Measurements from ENCODE around the gene SPPL3.
"Not testable (repeated sequence)": the region's sequence is repeated elsewhere in the genome, so short reads cannot be mapped to it uniquely, and the experiment has no call there.

SPPL3 gene

DNA sequence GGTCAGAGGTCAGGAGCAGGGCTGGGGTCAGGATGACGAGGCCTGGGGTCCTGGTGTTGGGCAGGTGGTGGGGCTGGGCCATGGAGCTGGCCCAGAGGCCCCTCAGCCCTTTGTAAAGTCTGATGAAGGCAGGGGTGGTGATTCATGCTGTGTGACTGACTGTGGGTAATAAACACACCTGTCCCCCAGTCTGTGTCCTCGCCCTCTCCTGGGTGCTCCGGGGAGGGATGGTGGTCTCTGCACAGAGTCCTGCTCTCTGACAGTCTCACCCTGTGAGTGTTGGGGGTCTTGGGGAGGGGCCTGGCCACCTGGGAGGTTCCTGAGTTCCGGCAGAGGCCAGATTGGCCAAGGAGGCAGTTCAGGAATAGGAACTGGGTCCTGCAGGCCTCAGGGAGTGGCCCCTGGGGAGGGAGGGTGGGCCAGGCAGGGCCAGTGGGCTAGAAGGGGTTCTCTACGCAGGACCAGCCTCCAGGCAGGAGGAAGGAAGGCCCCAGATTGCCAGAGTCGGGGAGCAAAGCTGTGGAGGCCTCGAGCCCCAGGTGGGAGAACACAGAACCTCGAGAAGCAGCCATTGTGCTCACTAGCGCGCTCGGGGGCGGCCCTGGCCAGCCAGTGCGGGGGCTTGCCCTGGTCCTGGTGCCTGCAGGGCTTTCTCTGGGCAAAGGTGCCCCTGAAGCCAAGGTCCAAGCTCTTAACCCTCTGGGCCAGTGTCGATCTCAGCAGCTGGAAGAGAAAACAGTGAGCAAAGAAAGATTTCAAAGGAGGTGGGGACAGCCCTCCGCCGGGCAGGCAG, 164.1 kb downstream of the SPPL3 start:
- no peak for DNase-seq

DNA sequence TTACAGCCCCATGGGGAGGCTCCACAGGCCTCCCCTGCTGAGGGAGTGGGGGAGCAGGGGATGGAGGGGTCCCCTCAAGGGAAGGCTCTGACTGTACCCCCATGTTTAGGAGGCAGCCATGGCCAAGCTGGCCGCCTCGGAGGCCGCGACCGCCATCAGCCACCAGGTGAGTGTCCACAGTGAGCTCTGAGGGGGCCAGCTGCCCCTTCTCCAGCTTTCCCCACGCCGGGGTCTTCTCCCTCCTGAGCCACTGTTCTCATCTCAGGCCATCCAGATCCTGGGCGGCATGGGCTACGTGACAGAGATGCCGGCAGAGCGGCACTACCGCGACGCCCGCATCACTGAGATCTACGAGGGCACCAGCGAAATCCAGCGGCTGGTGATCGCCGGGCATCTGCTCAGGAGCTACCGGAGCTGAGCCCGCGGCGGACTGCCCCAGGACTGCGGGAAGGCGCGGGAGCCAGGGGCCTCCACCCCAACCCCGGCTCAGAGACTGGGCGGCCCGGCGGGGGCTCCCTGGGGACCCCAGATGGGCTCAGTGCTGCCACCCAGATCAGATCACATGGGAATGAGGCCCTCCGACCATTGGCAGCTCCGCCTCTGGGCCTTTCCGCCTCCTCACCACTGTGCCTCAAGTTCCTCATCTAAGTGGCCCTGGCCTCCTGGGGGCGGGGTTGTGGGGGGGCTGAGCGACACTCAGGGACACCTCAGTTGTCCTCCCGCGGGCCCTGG, 165.0 kb downstream of the SPPL3 start:
- no peak for DNase-seq

DNA sequence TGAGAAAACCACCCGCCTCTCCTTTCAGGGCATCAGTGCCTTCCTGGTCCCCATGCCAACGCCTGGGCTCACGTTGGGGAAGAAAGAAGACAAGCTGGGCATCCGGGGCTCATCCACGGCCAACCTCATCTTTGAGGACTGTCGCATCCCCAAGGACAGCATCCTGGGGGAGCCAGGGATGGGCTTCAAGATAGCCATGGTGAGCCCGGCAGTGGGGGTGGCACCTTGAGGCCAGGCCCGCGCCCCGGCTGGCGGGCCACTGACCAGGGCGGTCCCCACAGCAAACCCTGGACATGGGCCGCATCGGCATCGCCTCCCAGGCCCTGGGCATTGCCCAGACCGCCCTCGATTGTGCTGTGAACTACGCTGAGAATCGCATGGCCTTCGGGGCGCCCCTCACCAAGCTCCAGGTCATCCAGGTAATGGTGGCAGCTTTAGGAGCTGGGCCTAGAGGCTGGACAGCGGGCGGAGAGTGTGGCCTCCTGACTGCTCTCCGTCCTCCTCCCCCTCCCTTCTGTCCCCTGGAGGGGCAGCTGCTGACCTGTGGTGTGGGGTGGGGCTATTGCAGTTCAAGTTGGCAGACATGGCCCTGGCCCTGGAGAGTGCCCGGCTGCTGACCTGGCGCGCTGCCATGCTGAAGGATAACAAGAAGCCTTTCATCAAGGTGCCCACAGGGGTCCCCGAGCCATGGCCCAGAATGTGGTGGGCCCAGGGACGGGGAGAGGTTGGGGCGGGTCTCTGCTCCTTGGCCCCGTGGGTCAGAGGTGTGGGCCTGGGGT, 165.7 kb downstream of the SPPL3 start:
- DNase-seq = no peak

DNA sequence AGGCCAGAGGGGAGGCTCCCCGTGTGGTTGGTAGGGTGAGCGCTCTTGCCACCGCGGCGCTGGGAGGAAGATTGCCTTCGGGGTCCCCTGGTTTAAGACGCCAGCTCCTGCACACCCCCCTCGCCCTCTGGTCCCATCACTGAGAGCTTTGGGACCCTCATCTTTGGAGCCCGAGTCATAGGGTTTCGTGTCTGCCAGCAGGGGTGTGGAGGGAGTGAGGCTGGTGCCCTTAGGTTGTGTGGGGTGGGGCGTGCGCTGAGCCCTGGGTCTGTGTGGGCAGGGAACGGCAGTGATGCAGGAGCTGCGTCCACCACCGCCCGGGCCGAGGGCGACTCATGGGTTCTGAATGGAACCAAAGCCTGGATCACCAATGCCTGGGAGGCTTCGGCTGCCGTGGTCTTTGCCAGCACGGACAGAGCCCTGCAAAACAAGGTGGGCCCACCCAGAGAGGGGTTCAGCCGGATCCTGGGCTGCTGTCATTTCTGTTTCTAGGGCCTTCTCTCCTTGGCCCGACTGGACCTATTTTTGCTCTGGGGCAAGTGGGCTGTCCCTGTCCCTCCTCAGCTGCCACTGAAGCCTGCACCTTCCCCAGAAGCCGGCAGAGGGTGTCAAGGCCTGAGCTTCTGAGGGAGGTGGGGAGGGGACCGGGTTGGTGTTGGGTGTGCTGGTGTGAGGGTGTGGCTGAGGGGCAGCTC, 166.5 kb downstream of the SPPL3 start:
- DNase-seq = no peak

DNA sequence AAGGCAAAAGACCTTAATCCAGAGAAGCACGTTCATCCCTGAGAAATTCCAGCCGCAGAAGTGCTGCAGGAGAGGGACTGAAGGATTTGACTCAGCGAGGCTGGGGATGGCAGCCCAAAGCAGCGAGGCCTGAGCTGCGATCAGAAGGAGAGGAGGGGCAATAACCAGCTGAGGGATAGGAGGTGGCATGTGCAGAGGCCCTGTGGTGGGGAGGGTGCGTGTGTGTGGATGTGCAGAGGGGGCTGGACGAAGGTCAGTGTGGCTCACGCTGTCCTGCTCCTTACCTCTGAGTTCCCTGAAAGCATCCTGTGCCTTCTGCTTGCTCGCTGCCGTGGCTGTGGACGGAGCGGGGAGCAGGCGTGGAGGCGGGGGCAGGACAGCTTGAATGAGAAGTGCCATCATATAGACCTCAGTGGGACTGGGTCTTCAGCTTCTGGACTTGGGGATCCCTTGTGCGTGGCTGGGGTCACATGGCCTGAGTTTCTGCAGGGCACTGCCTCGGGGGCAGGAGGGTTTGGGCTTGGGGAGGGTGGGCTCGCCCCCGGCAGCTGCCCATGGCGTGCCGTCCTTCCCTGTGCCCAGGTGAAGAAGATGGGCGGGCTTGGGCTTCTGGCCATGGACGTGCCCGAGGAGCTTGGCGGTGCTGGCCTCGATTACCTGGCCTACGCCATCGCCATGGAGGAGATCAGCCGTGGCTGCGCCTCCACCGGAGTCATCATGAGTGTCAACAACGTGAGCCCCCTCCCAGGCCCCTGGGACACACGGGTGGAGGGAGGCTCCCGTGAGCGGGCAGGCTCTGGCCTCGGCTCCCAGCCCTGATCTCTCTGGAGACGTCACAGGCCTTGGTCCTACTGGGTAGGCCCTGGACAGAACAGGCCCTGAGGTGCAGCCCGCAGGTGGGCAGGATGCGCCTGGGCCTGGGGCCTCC, 167.5 kb downstream of the SPPL3 start:
- DNase-seq = no peak

- no peak for DNase-seq
Observed at GRCh38 chr12:120735181-120735580, 169.0 kb downstream of the SPPL3 start.

- DNase-seq = no peak
Observed at GRCh38 chr12:120734210-120734609, 169.9 kb downstream of the SPPL3 start.

DNA sequence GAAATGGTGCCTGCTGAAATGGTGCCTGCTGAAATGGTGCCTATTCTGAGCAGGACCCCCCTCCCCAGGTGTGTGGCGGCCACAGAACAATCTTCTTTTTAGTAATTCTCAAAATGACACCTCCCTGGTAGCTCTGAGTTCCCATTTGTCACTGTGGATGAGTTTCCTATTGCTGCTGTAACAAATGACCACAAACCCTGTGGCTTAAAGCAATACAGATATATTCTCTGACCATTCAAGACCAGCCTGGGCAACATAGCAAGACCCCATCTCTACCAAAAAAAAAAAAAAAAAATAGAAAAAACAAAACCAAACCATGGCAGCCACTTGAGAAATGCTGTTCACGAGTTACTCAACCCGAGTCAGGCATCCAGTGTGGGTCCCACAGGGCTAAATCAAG, 170.6 kb downstream of the SPPL3 start:
- DNase-seq = no peak

- not testable (repeated sequence) for DNase-seq
Observed at GRCh38 chr12:120732198-120732597, 172.0 kb downstream of the SPPL3 start.

DNA sequence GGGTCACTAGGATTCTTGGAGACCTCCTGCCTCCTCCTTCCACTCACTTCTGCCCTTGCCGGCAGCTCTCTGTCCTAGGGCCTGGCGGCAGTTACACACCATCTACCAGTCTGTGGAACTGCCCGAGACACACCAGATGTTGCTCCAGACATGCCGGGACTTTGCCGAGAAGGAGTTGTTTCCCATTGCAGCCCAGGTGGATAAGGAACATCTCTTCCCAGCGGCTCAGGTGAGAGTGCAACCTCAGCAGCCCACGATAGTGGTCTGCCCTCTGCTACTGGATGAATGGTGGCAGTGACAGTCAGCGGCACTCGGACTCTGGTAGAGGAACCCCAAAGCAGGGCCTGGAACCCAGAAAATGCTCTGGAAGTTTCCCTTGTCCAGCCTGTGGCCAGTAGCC, 177.2 kb downstream of the SPPL3 start:
- no peak for DNase-seq

- no peak for DNase-seq
Observed at GRCh38 chr12:120726510-120726793, 177.7 kb downstream of the SPPL3 start.

DNA sequence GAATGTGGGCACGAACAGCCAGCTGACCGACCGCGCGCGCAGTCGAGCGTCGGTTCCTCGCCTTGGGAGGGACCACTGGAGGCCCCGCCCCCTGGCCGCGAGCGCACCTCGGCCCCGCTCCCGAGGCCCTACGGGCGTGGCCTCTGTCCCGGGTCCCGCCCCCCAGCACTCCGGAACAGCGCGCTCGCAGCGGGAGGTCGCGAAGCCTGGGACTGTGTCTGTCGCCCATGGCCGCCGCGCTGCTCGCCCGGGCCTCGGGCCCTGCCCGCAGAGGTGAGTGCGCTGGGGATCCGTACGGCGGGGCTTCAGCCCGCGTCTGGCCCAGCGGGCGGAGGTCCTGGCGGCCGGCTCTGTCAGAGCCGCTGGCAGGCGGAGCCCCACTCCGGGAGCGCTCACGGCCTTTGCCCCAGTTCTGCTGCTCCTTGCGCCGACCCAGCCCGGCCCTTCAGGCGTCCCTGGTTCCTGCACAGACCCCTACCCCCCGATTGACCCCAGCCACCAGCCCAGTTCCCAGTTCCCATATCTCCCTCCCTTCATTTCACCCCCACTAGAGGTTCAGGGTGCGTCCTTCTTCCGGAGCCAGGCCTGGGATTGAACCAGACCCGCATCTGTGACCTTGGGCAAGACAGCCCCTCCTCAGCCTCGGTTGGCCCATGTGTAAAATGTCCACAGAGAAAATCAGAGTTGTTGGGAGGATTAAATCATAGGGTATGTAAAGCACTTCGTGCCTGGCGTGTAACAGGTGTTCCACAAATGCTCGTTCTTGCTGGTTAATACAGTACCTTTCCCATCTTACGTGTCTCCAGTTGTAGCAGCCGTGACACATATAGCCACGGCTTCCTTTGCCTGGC, 178.3 kb downstream of the SPPL3 start, which contains the start of gene ACADS:
Gene ACADS (plus strand): TSS at position 168 of the 851 bp plus-strand sequence. CDS start 60 bp downstream, at position 228.
- peak; percentile 89 for DNase-seq

DNA sequence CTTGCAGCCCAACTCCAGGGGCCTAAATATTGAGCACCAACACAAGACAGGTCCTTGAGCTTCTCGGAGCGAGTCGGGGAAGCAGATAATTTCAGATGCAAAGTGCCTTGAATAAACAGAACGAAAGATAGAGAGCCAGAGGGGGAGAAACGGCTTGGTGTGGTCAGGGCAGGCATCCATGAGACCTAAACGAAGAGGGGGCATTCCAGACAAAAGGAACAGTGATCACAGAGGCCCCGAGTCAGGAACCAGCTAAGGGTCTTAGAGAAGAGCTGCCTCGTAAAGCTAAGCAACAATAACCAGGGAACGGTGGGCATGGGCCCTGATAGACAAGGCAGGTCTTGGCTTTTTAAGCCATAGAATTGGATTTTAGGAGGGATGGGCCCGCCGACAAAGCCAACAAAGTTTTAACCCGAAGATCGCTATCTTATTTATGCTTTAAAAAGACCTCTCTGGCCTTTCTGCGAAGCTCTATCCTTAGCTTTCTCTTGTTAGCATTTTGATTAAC, 179.0 kb downstream of the SPPL3 start:
- DNase-seq = no peak

DNA sequence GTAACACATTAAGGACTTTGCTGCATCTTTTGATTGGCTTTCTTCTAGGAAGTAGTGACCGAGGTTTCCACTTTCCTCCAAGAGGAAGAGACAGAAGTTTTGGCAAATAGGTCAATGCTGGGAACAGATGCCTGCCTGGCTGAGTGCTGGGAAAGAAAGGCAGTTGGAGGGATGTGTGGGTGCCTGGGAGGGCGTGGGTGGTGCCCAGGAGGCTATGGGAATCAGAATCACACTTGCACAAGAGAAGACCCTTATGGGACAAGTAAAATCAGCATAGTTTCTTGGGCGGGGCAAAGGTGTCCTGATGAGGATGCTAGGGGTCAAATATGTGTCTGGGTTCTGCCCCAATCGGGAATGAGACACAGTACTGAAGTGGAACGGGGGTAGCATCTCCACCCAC, 179.4 kb downstream of the SPPL3 start:
- no peak for DNase-seq

GRCh38 chr12:120722784-120723183, 181.4 kb downstream of the SPPL3 start:
- DNase-seq = no peak

DNA sequence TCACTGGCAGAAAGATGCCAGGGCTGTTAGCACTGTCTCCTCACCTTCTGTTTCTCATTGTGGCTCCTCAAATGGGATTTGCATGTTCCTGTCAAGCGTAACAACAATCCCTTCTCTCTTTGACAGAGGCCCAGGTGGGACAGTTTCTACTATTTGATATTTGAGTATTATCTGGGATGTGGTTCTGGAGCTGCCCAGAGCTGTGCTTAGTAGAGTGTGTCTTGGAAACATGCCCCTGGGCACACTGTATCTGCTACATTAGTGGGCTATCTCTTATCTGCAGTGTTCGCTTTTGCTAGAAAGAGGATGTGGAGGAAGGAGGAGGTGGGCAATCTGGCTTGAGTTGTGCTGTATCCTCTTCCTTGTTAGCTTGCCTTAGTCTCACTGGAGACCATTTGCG, 182.3 kb downstream of the SPPL3 start:
- DNase-seq = no peak

GRCh38 chr12:120720987-120721801, 183.0 kb downstream of the SPPL3 start:
- no peak for DNase-seq

GRCh38 chr12:120720234-120720986, 183.7 kb downstream of the SPPL3 start:
- DNase-seq = no peak

All from T-helper 9 cell (primary cell).